Tibial nerve (tissue), 4 donors: ENCODE results near the gene HYI. TPM values are rescaled to one million over a fixed set of nuclear protein-coding genes. Genes with fewer than 3 reads are reported as not detected.
"Not testable (repeated sequence)": the region's sequence is repeated elsewhere in the genome, so short reads cannot be mapped to it uniquely, and the experiment has no call there.

Experiments used
- DNase-seq, 2 donors: peaks; one replicate each; pipeline ENCODE4 v3.0.0-alpha.2; 2019; ENCODE audit warnings: low spot score in 2 of 2
- H3K27ac ChIP-seq, 4 donors: fragments of 200-600 bp; sonication (generic) in 3 of 4; one replicate each; pipeline ENCODE4 v1.5.1; 2017 to 2019; ENCODE audit warnings: mild to moderate bottlenecking in 1 of 4
- H3K27me3 ChIP-seq, 2 donors: fragments of 200-600 bp; sonication (generic) in 1 of 2; one replicate each; pipeline versions ENCODE4 v1.5.1 to v1.6.0; 2017 to 2019
- H3K36me3 ChIP-seq, 3 donors: fragments of 200-600 bp; sonication (generic); one replicate each; pipeline ENCODE4 v1.5.1; 2018 to 2019
- H3K4me1 ChIP-seq, 4 donors: fragments of 200-600 bp; sonication (generic) in 3 of 4; one replicate each; pipeline ENCODE4 v1.5.1; 2017 to 2019
- H3K4me3 ChIP-seq, 4 donors: fragments of 200-600 bp; sonication (generic) in 3 of 4; one replicate each; pipeline ENCODE4 v1.5.1; 2017 to 2019; ENCODE audit warnings: mild to moderate bottlenecking in 1 of 4, moderate library complexity in 1 of 4
- H3K9me3 ChIP-seq, 4 donors: fragments of 200-600 bp; sonication (generic) in 3 of 4; one replicate each; pipeline ENCODE4 v1.5.1; 2017 to 2019
- CTCF ChIP-seq, 5 experiments: fragments of 200-600 bp in 3 of 5; fragments of 450-650 bp in 2 of 5; sonication (generic) in 3 of 5; IDR thresholded peaks; one replicate each; pipeline ENCODE4 v1.5.1; 2016 to 2019; ENCODE audit warnings: antibody characterized with exemption in 5 of 5, mild to moderate bottlenecking in 3 of 5, moderate library complexity in 2 of 5
- EP300 ChIP-seq, 2 donors: sonication (generic); formaldehyde crosslinking; IDR thresholded peaks; one replicate each; pipeline ENCODE4 v1.6.1; 2017; ENCODE audit warnings: antibody characterized with exemption in 2 of 2, mild to moderate bottlenecking in 1 of 2
- POLR2A ChIP-seq, 2 donors: fragments of 450-650 bp; IDR thresholded peaks; one replicate each; pipeline ENCODE4 v1.6.1; 2017; ENCODE audit warnings: antibody characterized with exemption in 2 of 2, mild to moderate bottlenecking in 2 of 2, moderate library complexity in 2 of 2
- WGBS, 2 donors: methylation state at CpG; one replicate each; pipeline ENCODE4 v1.1.5; 2018; 5-methylcytosine and 5-hydroxymethylcytosine counted together
- total RNA-seq, 4 donors: library from RNA; depleted of rRNA; stranded (reverse); fragments of >200 nt; gene quantifications; one replicate each; pipeline ENCODE4 v1.1.0, GENCODE V29; 2016

The HYI gene
- total RNA-seq, 4 donors from 2014 or later: 69.8 to 144 (median 97.7) TPM

- DNase-seq: no peak
- H3K9me3 ChIP-seq: no peaks in the 10 kb centered on the region
- no peaks in the 10 kb centered on the region for H3K4me1 ChIP-seq
- no peaks in the 10 kb centered on the region for H3K27me3 ChIP-seq
- TF ChIP-seq POLR2A (IDR thresholded peaks at IDR 0.05) (no peak), CTCF (IDR thresholded peaks at IDR 0.05) (no peak), EP300 (IDR thresholded peaks at IDR 0.05) (no peak)
- H3K27ac ChIP-seq: no peak overlapping the region
- H3K36me3 ChIP-seq: no peaks in the 10 kb centered on the region
- 79 to 81% methylated on average over 13 of the region's 13 CpGs for whole genome bisulfite sequencing, 2 donors
- no peak overlapping the region for H3K4me3 ChIP-seq
Observed at GRCh38 chr1:43464681-43465504, 11.2 kb upstream of the HYI start.

DNA sequence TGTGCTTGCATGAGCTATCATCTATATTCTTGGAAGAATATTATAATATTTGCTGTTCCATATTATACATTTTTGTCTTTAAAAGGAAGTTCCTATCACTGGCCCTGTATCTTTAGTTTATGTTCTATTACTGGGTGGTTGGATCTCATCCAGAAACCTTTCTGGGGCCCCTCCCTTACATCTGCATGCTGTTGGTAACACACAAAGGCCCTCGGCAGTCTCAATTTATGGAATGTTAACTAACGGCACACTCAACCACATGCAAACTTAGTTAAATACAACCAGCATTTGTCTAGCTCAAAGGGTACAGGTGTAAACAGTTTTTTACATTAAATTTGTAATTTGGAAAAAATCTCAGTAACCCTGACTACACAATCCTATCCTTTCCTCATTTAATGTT lies 9.7 kb upstream of the HYI start:
- Histone ChIP-seq H3K4me3 (no peak overlapping the region), H3K27ac (no peak overlapping the region), H3K4me1 (no peaks in the 10 kb centered on the region), H3K36me3 (no peaks in the 10 kb centered on the region), H3K9me3 (no peaks in the 10 kb centered on the region), H3K27me3 (no peaks in the 10 kb centered on the region)
- 41 to 49% methylated on average over 2 of the region's 2 CpGs for WGBS, 2 donors
- TF ChIP-seq POLR2A (IDR thresholded peaks at IDR 0.05): no peak
- no peak for TF ChIP-seq CTCF (IDR thresholded peaks at IDR 0.05)
- no peak for TF ChIP-seq EP300 (IDR thresholded peaks at IDR 0.05)
- no peak for DNase-seq

DNA sequence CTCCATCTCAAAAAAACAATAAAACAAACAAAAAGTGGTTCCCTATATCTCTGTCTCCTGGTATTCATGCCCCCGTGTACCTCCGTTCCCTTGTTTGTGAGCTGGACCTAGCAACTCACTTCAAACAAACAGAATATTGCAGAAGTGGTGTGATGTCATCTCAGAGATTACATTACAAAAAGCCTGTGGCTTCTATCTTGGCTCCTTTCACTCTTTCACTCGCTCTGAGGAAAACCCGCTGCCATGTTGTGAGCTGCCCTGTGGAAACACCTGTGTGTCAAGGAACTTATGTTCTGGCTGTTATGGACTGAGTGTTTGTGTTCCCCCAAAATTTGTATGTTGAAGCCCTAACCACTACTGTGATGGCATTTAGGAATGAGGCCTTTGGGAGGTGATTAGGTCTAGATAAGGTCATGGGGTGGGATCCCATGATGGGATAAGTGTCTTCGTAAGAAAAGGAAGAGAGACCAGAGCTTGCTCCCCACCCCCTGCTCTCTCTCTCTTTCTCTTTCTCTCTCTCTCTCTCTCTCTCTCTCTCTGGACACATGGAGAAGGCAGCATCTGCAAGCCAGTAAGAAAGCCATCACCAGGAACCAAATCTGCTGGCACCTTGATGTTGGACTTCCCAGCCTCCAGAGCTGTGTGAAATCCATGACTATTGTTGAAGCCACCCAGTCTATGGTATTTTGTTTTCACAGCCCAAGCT lies 7.4 kb upstream of the HYI start:
- Histone ChIP-seq H3K9me3 (no peaks in the 10 kb centered on the region), H3K27ac (no peak overlapping the region), H3K4me3 (no peak overlapping the region), H3K27me3 (no peaks in the 10 kb centered on the region), H3K4me1 (no peaks in the 10 kb centered on the region), H3K36me3 (no peaks in the 10 kb centered on the region)
- TF ChIP-seq CTCF (IDR thresholded peaks at IDR 0.05) (no peak), EP300 (IDR thresholded peaks at IDR 0.05) (no peak), POLR2A (IDR thresholded peaks at IDR 0.05) (no peak)
- no peak for DNase-seq
- WGBS, 2 donors: 94 to 96% methylated on average over 5 of the region's 5 CpGs

- 64 to 67% methylated on average over 3 of the region's 3 CpGs for WGBS, 2 donors
- not testable (repeated sequence) for H3K9me3 ChIP-seq, DNase-seq, H3K4me1 ChIP-seq, H3K36me3 ChIP-seq, H3K4me3 ChIP-seq, H3K27me3 ChIP-seq, H3K27ac ChIP-seq
Observed at GRCh38 chr1:43458379-43458778, 4.6 kb upstream of the HYI start.

GRCh38 chr1:43455213-43455889 lies 1.6 kb upstream of the HYI start:
- Histone ChIP-seq H3K4me1 (peaks cover 0 to 20% (median 6%) of the 10 kb centered on the region in 4 donors), H3K4me3 (no peak overlapping the region), H3K36me3 (peaks cover 0 to 20% (median 3%) of the 10 kb centered on the region in 3 donors), H3K9me3 (no peaks in the 10 kb centered on the region), H3K27me3 (no peaks in the 10 kb centered on the region), H3K27ac (no peak overlapping the region)
- DNase-seq: no peak
- 83 to 89% methylated on average over 7 of the region's 7 CpGs for WGBS, 2 donors
- TF ChIP-seq POLR2A (IDR thresholded peaks at IDR 0.05): no peak
- no peak for TF ChIP-seq CTCF (IDR thresholded peaks at IDR 0.05)
- no peak for TF ChIP-seq EP300 (IDR thresholded peaks at IDR 0.05)
